Naive thymus-derived CD4-positive, alpha-beta T cell (primary cell): Measurements from ENCODE around the gene CUEDC1. TPM values are rescaled to one million over a fixed set of nuclear protein-coding genes. Genes with fewer than 3 reads are reported as not detected.

ENCODE experiments used
- polyA plus RNA-seq, 2 donors: library from polyadenylated mRNA; unstranded; fragments of 300-500 nt; fragmentation: Illumina TruSeq; gene quantifications; one replicate each; pipeline ENCODE4 v1.2.3, GENCODE V29; 2021
- total RNA-seq, 6 experiments: library from RNA in 5 of 6; stranded (reverse) in 5 of 6; gene quantifications; 1 replicate in 5 of 6; 2 replicates in 1 of 6; pipeline ENCODE4 v1.2.3 and lab custom pipeline; 2021 to 2026

The CUEDC1 gene
- total and polyA plus RNA-seq, 7 experiments from 2014 or later = 0.10 to 7.7 (median 1.0) TPM; not detected in 2

Other genes starting within 250 kb of the CUEDC1 start
- gene CCDC182, start 210.1 kb downstream of the CUEDC1 start, total RNA-seq = not detected
- not detected for gene CCDC182, start 210.1 kb downstream of the CUEDC1 start, polyA plus RNA-seq
- gene MRPS23, start 105.4 kb downstream of the CUEDC1 start, total RNA-seq = 10 to 100 TPM; 13.0 to 40.5 (median 24.6) TPM
- 10 to 100 TPM; 26.5 to 42.8 TPM for gene MRPS23, start 105.4 kb downstream of the CUEDC1 start, polyA plus RNA-seq
- 10 to 100 TPM; 43.2 to 81.9 (median 46.3) TPM for gene VEZF1, start 32.8 kb upstream of the CUEDC1 start, total RNA-seq
- gene VEZF1, start 32.8 kb upstream of the CUEDC1 start, polyA plus RNA-seq = 10 to 100 TPM; 47.6 to 51.2 TPM
- 100 to 1,000 TPM; 115 to 362 (median 249) TPM for gene SRSF1, start 51.8 kb upstream of the CUEDC1 start, total RNA-seq
- gene SRSF1, start 51.8 kb upstream of the CUEDC1 start, polyA plus RNA-seq = 10 to 100 TPM; 48.7 to 49.3 TPM
- gene DYNLL2, start 128.0 kb upstream of the CUEDC1 start, total RNA-seq = 10 to 100 TPM; 30.1 to 39.1 (median 35.1) TPM
- 1 to 10 TPM in 1 of 2 donors, under 1 TPM in 1; 0.55 to 1.6 TPM for gene DYNLL2, start 128.0 kb upstream of the CUEDC1 start, polyA plus RNA-seq
- gene OR4D1, start 193.0 kb upstream of the CUEDC1 start, total RNA-seq = 1 to 10 TPM in 4 of 5 experiments, under 1 TPM in 1; 0.41 to 2.5 (median 1.3) TPM
- gene OR4D1, start 193.0 kb upstream of the CUEDC1 start, polyA plus RNA-seq = 1 to 10 TPM; 2.5 to 3.3 TPM
- gene OR4D2, start 211.6 kb upstream of the CUEDC1 start, total RNA-seq = not detected
- not detected for gene OR4D2, start 211.6 kb upstream of the CUEDC1 start, polyA plus RNA-seq
- gene EPX, start 237.3 kb upstream of the CUEDC1 start, total RNA-seq = not detected
- gene EPX, start 237.3 kb upstream of the CUEDC1 start, polyA plus RNA-seq = not detected